HG03575 (cell line): ENCODE measurements around the gene ZCCHC9.
"Not testable (repeated sequence)": the region's sequence is repeated elsewhere in the genome, so short reads cannot be mapped to it uniquely, and the experiment has no call there.

Source experiments
- ATAC-seq: cut with Tn5 transposase; IDR thresholded peaks from one replicate; pipeline ENCODE4 v1.9.1; 2021; ENCODE audit not compliant: unreplicated experiment, insufficient number of reproducible peaks, low FRiP score; ENCODE audit errors: extremely low read depth

Gene ZCCHC9

GRCh38 chr5:81301271-81302015 is at the start of gene ZCCHC9:
Gene ZCCHC9 (plus strand): TSS chr5:81301587. CDS start chr5:81304758, 3,171 bp downstream.
- peak; percentile 85 for ATAC-seq

DNA sequence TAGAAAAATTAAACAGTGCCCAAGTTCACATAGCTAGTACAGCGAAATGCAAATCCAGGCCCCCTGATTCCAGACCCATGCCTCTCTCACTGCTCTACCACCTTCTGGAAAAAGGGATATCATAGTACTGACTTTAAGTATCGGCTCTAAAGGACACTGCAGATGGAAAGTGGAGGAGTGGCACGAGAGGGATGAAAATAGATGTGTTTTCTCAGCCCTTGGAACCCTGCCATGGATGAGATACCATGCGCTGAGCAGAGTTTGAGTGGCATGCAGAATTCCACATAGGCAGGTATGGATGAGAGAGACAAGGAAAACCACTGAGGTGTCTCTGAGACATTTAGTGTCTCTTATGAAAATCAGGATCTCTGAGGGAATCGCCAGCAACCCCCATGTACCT is 49.5 kb upstream of the ZCCHC9 start:
- ATAC-seq: no peak

- ATAC-seq: no peak
These were observed 48.5 kb upstream of the ZCCHC9 start for GRCh38 chr5:81252904-81253303.

- no peak for ATAC-seq
These were observed 47.5 kb upstream of the ZCCHC9 start for GRCh38 chr5:81253875-81254274.

GRCh38 chr5:81254886-81255559 is 46.4 kb upstream of the ZCCHC9 start:
- ATAC-seq: no peak

DNA sequence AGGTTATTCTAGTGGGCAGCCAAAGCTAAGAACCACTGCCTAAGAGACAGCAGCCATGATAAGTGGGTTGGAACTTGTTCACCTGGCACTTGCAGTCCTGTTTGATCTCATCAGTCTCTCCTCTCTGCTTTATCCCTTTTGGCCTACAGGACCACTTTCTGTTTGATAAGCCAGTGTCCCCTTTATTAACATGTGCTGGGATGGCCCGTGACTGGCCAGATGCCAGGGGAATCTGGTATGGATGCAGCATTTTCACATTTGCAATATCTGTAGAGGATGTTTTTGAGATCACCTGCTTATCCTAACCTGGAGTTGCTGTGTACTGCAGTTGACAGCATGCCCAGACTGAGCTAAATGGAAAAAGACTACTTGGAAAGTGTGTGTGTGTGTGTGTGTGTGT is 44.6 kb upstream of the ZCCHC9 start:
- ATAC-seq: no peak

GRCh38 chr5:81262796-81263195 is 38.6 kb upstream of the ZCCHC9 start:
- not testable (repeated sequence) for ATAC-seq

DNA sequence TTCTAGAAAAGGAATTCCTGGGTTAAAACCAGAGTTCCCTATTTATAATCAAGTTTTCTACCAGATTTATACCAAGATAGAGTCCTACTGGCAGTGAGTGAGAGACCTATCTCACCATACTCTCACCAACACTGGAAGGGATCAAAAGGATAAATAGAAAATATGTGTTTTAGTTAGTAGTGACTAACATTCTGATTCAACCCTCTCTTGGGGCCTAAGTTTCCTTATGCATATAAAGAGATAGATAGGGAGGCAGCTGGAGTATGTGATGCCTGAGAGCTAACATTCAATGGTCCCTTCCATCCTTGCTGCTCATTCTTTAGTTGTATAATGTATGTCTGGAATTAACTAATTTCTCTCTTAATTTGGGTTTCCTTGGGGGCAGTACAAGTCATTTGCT is 36.3 kb upstream of the ZCCHC9 start:
- no peak for ATAC-seq

DNA sequence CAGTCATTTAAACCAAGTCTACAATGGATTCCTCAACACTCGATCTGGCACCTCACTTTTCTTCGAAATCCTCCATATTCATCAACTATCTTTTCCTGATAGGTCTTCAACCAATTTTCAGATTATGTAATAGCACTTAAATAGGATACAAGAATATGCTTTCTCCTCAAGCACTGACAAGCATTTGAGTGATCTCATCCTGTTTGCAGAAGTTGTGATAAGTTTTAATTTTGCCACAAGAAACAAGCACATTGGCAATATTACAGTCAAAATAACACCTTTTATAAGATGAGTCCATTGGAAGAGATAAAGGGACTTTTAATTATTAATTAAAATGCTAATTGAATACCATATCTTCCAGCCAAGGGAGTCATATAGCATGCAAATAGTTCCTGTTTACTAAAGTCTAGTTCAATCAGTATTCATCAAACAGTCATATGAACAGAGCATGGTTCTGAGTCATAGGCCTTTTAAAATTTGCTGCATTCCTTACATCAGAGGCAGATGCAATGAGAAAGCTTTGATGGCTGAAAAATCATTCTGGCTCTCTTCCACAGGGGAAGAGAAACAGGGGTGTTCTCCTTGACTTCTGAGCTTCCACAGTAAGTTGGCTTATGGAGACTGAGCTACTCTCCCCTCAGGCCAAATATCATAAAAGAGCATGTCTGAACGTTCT is 32.7 kb upstream of the ZCCHC9 start:
- no peak for ATAC-seq

DNA sequence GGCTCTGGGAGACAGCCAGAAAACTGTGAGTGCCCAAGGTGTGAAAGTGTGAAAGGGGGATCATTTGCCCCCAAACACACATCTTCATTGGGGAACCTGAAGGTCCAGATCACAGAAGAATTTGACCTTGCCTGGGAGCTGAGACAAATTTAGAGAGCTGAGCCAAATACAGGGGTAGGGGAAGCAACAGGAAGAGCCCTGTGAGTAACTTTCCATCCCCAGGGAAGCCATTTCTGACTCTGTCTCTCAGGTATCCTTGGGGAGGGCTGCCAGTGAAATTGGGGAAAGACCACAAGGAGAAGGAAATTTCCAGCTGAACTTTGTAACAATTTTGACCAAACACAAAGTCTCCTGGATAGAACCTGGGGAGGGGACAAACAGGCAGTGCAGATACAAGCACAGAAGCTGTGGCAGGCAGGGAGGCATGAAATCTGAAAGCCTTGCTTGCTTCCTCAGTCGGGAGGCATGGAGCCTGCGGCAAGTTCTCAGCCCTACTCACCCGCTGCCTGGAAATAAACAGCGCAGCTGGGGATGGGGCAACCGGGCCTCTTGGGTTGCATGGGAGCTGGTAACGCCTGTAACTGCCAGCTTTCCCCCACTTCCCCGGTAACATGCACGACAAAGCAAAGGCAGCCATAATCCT is 31.5 kb upstream of the ZCCHC9 start:
- ATAC-seq: no peak

- ATAC-seq: not testable (repeated sequence)
These were observed 30.9 kb upstream of the ZCCHC9 start for GRCh38 chr5:81270394-81271027.

- ATAC-seq: no peak
These were observed 17.4 kb upstream of the ZCCHC9 start for GRCh38 chr5:81283976-81284375.

GRCh38 chr5:81286059-81286617 is 15.2 kb upstream of the ZCCHC9 start:
- ATAC-seq: no peak

DNA sequence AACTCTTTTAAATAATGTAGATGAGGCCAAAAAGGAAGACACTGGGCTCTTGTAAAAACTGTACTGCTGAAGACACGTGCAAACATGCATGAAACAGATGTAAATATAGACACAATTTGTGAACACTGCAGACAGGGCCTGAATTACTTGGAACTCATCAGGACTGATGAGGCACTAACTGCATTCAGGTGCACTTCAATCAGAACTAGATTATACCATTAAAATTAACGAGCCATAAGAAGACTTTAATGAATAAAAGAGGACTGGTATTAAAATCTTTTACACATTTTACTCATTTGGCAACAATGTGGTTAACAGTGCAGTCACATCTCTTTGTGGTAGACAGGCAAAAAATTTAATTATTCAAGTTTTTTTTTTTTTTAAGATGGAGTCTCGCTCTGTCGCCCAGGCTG is 13.4 kb upstream of the ZCCHC9 start:
- ATAC-seq: no peak

GRCh38 chr5:81290146-81290545 is 11.2 kb upstream of the ZCCHC9 start:
- no peak for ATAC-seq

DNA sequence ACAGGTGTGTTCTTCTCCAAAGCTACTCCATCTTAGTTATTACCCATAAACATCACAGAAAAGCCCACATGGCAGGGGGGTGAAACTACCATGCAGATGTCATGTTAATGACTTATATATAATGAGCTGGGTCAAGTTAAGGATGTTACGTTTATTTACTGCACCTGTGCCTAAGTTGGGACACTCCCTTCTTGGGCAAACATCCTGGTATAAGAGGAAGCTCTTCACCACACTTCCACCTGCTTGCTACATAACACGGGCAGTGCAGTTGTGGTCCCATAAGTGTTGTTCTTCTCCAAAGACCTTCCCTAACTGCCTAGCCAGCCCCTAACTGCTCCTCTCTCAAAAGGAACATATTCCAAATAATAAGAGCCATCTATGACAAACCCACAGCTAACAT is 9.3 kb upstream of the ZCCHC9 start:
- no peak for ATAC-seq

- not testable (repeated sequence) for ATAC-seq
These were observed 7.4 kb upstream of the ZCCHC9 start for GRCh38 chr5:81294021-81294420.

DNA sequence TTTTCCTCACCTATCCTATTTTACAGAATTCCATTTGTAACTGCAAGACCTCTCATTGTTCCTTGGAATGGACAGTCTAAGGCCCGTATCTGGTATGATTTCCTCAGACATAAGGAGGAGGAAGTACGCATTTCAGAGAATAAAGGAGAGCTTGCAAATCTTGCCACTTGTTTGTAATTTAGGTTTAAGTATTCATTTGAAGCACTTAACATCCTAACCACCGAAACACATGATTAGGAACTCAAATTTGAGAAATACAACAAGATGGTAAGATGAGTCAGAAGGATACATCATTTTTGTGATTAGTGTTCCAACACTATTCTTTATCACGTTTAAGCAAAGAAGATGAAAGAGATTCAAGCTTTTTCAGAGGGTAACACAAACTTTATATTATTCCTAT is 3.9 kb upstream of the ZCCHC9 start:
- ATAC-seq: no peak

DNA sequence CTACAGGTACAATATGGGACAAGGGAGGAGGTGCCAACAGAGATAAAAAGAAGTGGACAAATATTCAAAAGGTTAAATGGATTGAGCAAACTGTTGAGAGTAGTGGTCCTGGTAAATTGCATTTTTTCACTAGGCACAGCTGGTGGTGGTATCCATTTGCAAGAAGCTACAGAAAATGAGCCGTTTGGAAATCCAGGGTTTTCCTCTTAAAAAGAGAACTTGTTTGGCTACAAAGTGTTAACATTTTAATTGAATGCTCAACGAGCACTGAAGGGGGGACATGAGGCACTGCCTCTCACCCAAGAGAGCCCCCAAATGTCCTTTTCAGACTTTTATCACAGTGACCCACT is 491 bp upstream of the ZCCHC9 start:
- no peak for ATAC-seq
